IMR-90 (cell line): Measurements from ENCODE around the gene KLHDC3. TPM values are rescaled to one million over a fixed set of nuclear protein-coding genes. Genes with fewer than 3 reads are reported as not detected.

Experiments used
- ATAC-seq: fragments of 200-7000 bp; cut with Tn5 transposase; 2 replicates; pipeline ENCODE4 v1.9.1; 2020; ENCODE audit warnings: low read depth, mild to moderate bottlenecking, moderate library complexity
- BruUV-seq: library from RNA; stranded (reverse); fragments of 400-500 nt; replicated peaks from 2 replicates; lab custom pipeline; 2021; lab: Mats Ljungman, UMichigan
- CTCF ChIA-PET: fragments of 300-600 bp; formaldehyde crosslinking; extraction: SDS; loops from one replicate; lab custom pipeline; 2021; ENCODE audit warnings: antibody characterized with exemption; lab: Yijun Ruan, JAX
- POLR2A ChIA-PET: fragments of 300-600 bp; sonication (Branson Sonifier 250); formaldehyde crosslinking; loops from one replicate; lab custom pipeline; 2022; ENCODE audit warnings: antibody characterized with exemption; ENCODE audit not compliant: unreplicated experiment; lab: Charles Lee
- DNase-seq: peaks from one replicate; pipeline ENCODE4 v3.0.0; 2013
- H2AFZ ChIP-seq: replicated peaks from 2 replicates; pipeline ENCODE3; 2013; ENCODE audit warnings: low read length, mild to moderate bottlenecking; ENCODE audit not compliant: poor library complexity
- H2AK5ac ChIP-seq: 2 replicates; pipeline ENCODE4 v1.6.1; 2013; ENCODE audit warnings: low read depth, low read length, inconsistent platforms
- H2AK9ac ChIP-seq: replicated peaks from 2 replicates; pipeline ENCODE3; 2013; ENCODE audit warnings: mild to moderate bottlenecking, low read depth, low read length, moderate library complexity; ENCODE audit not compliant: poor library complexity
- H2BK120ac ChIP-seq: 2 replicates; pipeline ENCODE4 v1.6.1; 2013; ENCODE audit warnings: low read depth, low read length, inconsistent platforms
- H2BK15ac ChIP-seq: 3 replicates; pipeline ENCODE4 v1.6.1; 2013; ENCODE audit warnings: low read depth, low read length, inconsistent platforms
- H2BK20ac ChIP-seq: 2 replicates; pipeline ENCODE4 v1.6.1; 2013; ENCODE audit warnings: low read depth, mild to moderate bottlenecking, inconsistent platforms, low read length, moderate library complexity
- H2BK5ac ChIP-seq: 2 replicates; pipeline ENCODE4 v1.6.1; 2013; ENCODE audit warnings: mild to moderate bottlenecking, low read depth, low read length, inconsistent platforms; ENCODE audit not compliant: poor library complexity, severe bottlenecking
- H3K14ac ChIP-seq: replicated peaks from 2 replicates; pipeline ENCODE4 v1.6.1; 2013; ENCODE audit warnings: low read depth, low read length, inconsistent platforms
- H3K18ac ChIP-seq: 2 replicates; pipeline ENCODE4 v1.6.1; 2013; ENCODE audit warnings: low read depth, low read length, control low read depth
- H3K23ac ChIP-seq: 2 replicates; pipeline ENCODE4 v1.6.1; 2013; ENCODE audit warnings: low read depth, low read length, inconsistent platforms
- H3K27ac ChIP-seq: 2 replicates; pipeline ENCODE4 v1.5.1; 2013; ENCODE audit warnings: mild to moderate bottlenecking, control low read depth, low read length; ENCODE audit not compliant: insufficient read depth
- H3K27me3 ChIP-seq: 2 replicates; pipeline ENCODE4 v1.6.1; 2013; ENCODE audit warnings: low read length; ENCODE audit not compliant: control insufficient read depth, insufficient read depth
- H3K36me3 ChIP-seq: 2 replicates; pipeline ENCODE4 v1.6.1; 2013; ENCODE audit warnings: low read length, mixed read lengths; ENCODE audit not compliant: control insufficient read depth, insufficient read depth
- H3K4ac ChIP-seq: 2 replicates; pipeline ENCODE4 v1.6.1; 2013; ENCODE audit warnings: low read depth, low read length, inconsistent platforms
- H3K4me1 ChIP-seq: 2 replicates; pipeline ENCODE4 v1.6.1; 2013; ENCODE audit warnings: low read length, mixed read lengths; ENCODE audit not compliant: control insufficient read depth, insufficient read depth
- H3K4me2 ChIP-seq: 2 replicates; pipeline ENCODE4 v1.6.1; 2013; ENCODE audit warnings: low read depth, mild to moderate bottlenecking, control low read depth, low read length, moderate library complexity
- H3K4me3 ChIP-seq: 2 replicates; pipeline ENCODE4 v1.5.1; 2013; ENCODE audit warnings: low read depth, mild to moderate bottlenecking, control low read depth, low read length, moderate library complexity; ENCODE audit not compliant: insufficient read depth
- H3K56ac ChIP-seq: 2 replicates; pipeline ENCODE4 v1.6.1; 2013; ENCODE audit warnings: low read length, inconsistent platforms; ENCODE audit not compliant: insufficient read depth; ENCODE audit errors: extremely low read depth
- H3K79me1 ChIP-seq, 2 experiments: 2 replicates each; pipeline ENCODE4 v1.6.1; 2013; ENCODE audit warnings: low read length in 2 of 2, inconsistent platforms in 1 of 2, low read depth in 1 of 2
- H3K9ac ChIP-seq: 2 replicates; pipeline ENCODE4 v1.6.1; 2013; ENCODE audit warnings: low read depth, low read length, control low read depth
- H3K9me1 ChIP-seq: 2 replicates; pipeline ENCODE4 v1.6.1; 2013; ENCODE audit warnings: low read length, inconsistent platforms; ENCODE audit not compliant: insufficient read depth
- H3K9me3 ChIP-seq: 2 replicates; pipeline ENCODE4 v1.6.1; 2013; ENCODE audit warnings: low read length; ENCODE audit not compliant: control insufficient read depth, insufficient read depth
- H4K20me1 ChIP-seq: 2 replicates; pipeline ENCODE4 v1.6.1; 2013; ENCODE audit warnings: low read length, inconsistent platforms; ENCODE audit not compliant: insufficient read depth
- H4K5ac ChIP-seq: 2 replicates; pipeline ENCODE4 v1.6.1; 2013; ENCODE audit warnings: mild to moderate bottlenecking, low read depth, low read length, control low read depth
- H4K8ac ChIP-seq, 2 experiments: 2 replicates each; pipeline ENCODE4 v1.6.1; 2013; ENCODE audit warnings: low read depth in 2 of 2, low read length in 2 of 2, control low read depth in 1 of 2, inconsistent platforms in 1 of 2
- H4K91ac ChIP-seq: 2 replicates; pipeline ENCODE4 v1.6.1; 2013; ENCODE audit warnings: low read depth, low read length, inconsistent platforms; ENCODE audit not compliant: insufficient read depth
- BHLHE40 ChIP-seq: fragments of 150-350 bp; IDR thresholded peaks from 2 replicates; pipeline ENCODE4 v1.6.1; 2016; ENCODE audit warnings: mild to moderate bottlenecking, low read depth, low read length
- CEBPB ChIP-seq: IDR thresholded peaks from 2 replicates; pipeline ENCODE4 v1.6.1; 2012; ENCODE audit warnings: low read depth, low read length, improper control_type of control experiment
- MXI1 ChIP-seq: IDR thresholded peaks from 2 replicates; pipeline ENCODE4 v1.6.1; 2012; ENCODE audit warnings: low read depth, mild to moderate bottlenecking, low read length, moderate library complexity, borderline replicate concordance
- WGBS, 2 experiments: methylation state at CpG; one replicate each; pipeline versions ENCODE4 v1.1.5 to v1.1.7; 2013; ENCODE audit warnings: missing lambda C conversion rate in 2 of 2; ENCODE audit not compliant: insufficient read length in 1 of 2; ENCODE audit errors: extremely low coverage in 2 of 2; 5-methylcytosine and 5-hydroxymethylcytosine counted together
- dilution Hi-C: fragments of 300-500 bp; cut with HindIII; formaldehyde crosslinking; loops from one replicate; pipeline ENCODE4 v1.14.3; 2018; ENCODE audit warnings: low sequenced_read_pairs; ENCODE audit not compliant: unreplicated experiment
- in situ Hi-C: fragments of 300-500 bp; cut with MboI; formaldehyde crosslinking; loops from 3 replicates; pipeline ENCODE4 v1.14.3; 2019; ENCODE audit warnings: low sequenced_read_pairs, inconsistent platforms, mixed read lengths
- intact Hi-C: fragments of 100-400 bp; cut with micrococcal nuclease; formaldehyde crosslinking; loops from 2 replicates; pipeline ENCODE4 v1.10.0; 2022
- polyA plus RNA-seq, 3 experiments: library from polyadenylated mRNA; depleted of rRNA; stranded (reverse); fragments of >200 nt; gene quantifications; 2 replicates each; pipeline ENCODE4 v1.2.3, GENCODE V29; 2012; ENCODE audit warnings: low replicate concordance in 1 of 3
- total RNA-seq: library from RNA; depleted of rRNA; stranded (reverse); fragments of >200 nt; gene quantifications from 2 replicates; pipeline ENCODE4 v1.2.3, GENCODE V29; 2012

The KLHDC3 gene
- total and polyA plus RNA-seq, 2 of the 4 experiments (the other 2 are of a cell fraction): 57.1 to 76.0 TPM

- peak; percentile 91 for ATAC-seq
- no peaks in the 10 kb centered on the region for H3K9me3 ChIP-seq
- H2BK20ac ChIP-seq: no peak within 1 kb of the TSS
- BruUV-seq: no TSS peak
- peak within 1 kb of the TSS; percentile 89 for H3K27ac ChIP-seq
- peak within 1 kb of the TSS; percentile 95 for H3K9ac ChIP-seq
- peak within 1 kb of the TSS; percentile 98 for H2AFZ ChIP-seq
- peak within 1 kb of the TSS; percentile 99 for H3K4ac ChIP-seq
- in situ Hi-C loops: no loop called here
- H2AK5ac ChIP-seq: peak within 1 kb of the TSS; percentile 91
- intact Hi-C loops: no loop called here
- H3K14ac ChIP-seq: peak within 1 kb of the TSS; percentile 98
- H4K91ac ChIP-seq: peak within 1 kb of the TSS; percentile 97
- peak within 1 kb of the TSS; percentile 58; the same call in 1 of the 2 replicates for H3K18ac ChIP-seq
- dilution Hi-C loops: no loop called here
- peak within 1 kb of the TSS; percentile 97 for H2AK9ac ChIP-seq
- peaks cover 12% of the 10 kb centered on the region for H4K20me1 ChIP-seq
- H3K36me3 ChIP-seq: peaks cover 48% of the 10 kb centered on the region
- peak within 1 kb of the TSS; percentile 97 for H3K4me2 ChIP-seq
- POLR2A ChIA-PET: interaction anchor here (0.6 kb wide), 3 partner anchors 38 to 248 kb away, joined by 3 read pairs; partner anchors contain the start of genes CNPY3, KLC4 and MRPL2
- peak within 1 kb of the TSS; percentile 98 for H4K5ac ChIP-seq
- H2BK120ac ChIP-seq: peak within 1 kb of the TSS; percentile 74; the same call in 1 of the 2 replicates
- H3K4me3 ChIP-seq: peak within 1 kb of the TSS; percentile 77
- H4K8ac ChIP-seq: peak within 1 kb of the TSS; percentile 88 to 99
- H3K79me1 ChIP-seq: peaks cover 26 to 72% of the 10 kb centered on the region in 2 experiments
- peak; percentile 58 for DNase-seq
- peak within 1 kb of the TSS; percentile 94 for H3K23ac ChIP-seq
- 0% methylated on average over 12 of the region's 56 CpGs; no CpG with 5 or more reads in 1 of the 2 experiments for WGBS, 2 experiments
- H2BK15ac ChIP-seq: no peak within 1 kb of the TSS
- no peaks in the 10 kb centered on the region for H3K27me3 ChIP-seq
- CTCF ChIA-PET: no interaction called here
- H3K56ac ChIP-seq: peak within 1 kb of the TSS; percentile 77
- H3K4me1 ChIP-seq: peaks cover 9% of the 10 kb centered on the region
- H3K9me1 ChIP-seq: 0 out of 2 replicates have a peak, but pooled peaks cover 4% of the 10 kb centered on the region
- peak within 1 kb of the TSS; percentile 83 for H2BK5ac ChIP-seq
- no peak for TF ChIP-seq BHLHE40
- peak; percentile 72; the same call in 1 of the 2 replicates for TF ChIP-seq MXI1
- peak; percentile 16; the same call in 1 of the 2 replicates for TF ChIP-seq CEBPB
These were observed 7.4 kb downstream of the KLHDC3 start, which contains the start of gene RRP36 for GRCh38 chr6:43021270-43022047. Gene RRP36 (plus strand): TSS chr6:43021623. CDS start chr6:43021655, 32 bp downstream.
